Small intestine (tissue), 7 donors: Measurements from ENCODE around the gene FILIP1. TPM values are rescaled to one million over a fixed set of nuclear protein-coding genes. Genes with fewer than 3 reads are reported as not detected.
A peak's percentile ranks its signal among the peaks of the same experiment; 100 is the strongest.

Experiments used
- DNase-seq, 2 donors: peaks; one replicate each; pipeline versions ENCODE4 v3.0.0 to v3.0.0-alpha.2; 2013
- FAIRE-seq: peaks from 2 replicates; lab custom pipeline; 2012; peaks lifted over from hg19 to GRCh38; lab: Jason Lieb, UNC
- H3K27ac ChIP-seq, 3 donors: one replicate each; pipeline ENCODE4 v1.5.1; 2013; ENCODE audit warnings: low read length in 2 of 3, mild to moderate bottlenecking in 2 of 3, control low read depth in 1 of 3, inconsistent platforms in 1 of 3, low read depth in 1 of 3, moderate library complexity in 1 of 3
- H3K27me3 ChIP-seq, 3 donors: one replicate each; pipeline ENCODE4 v1.6.1; 2013; ENCODE audit warnings: low read length in 3 of 3, inconsistent platforms in 1 of 3; ENCODE audit not compliant: control insufficient read depth in 3 of 3, insufficient read depth in 3 of 3
- H3K36me3 ChIP-seq, 3 donors: one replicate each; pipeline ENCODE4 v1.6.1; 2013; ENCODE audit warnings: low read length in 3 of 3, inconsistent platforms in 1 of 3, low read depth in 1 of 3, mild to moderate bottlenecking in 1 of 3, moderate library complexity in 1 of 3; ENCODE audit not compliant: control insufficient read depth in 3 of 3, insufficient read depth in 2 of 3
- H3K4me1 ChIP-seq, 3 donors: one replicate each; pipeline ENCODE4 v1.6.1; 2013; ENCODE audit warnings: low read length in 2 of 3, inconsistent platforms in 1 of 3, low read depth in 1 of 3, mild to moderate bottlenecking in 1 of 3, moderate library complexity in 1 of 3; ENCODE audit not compliant: control insufficient read depth in 3 of 3, insufficient read depth in 2 of 3
- H3K4me3 ChIP-seq, 3 donors: one replicate each; pipeline ENCODE4 v1.5.1; 2013; ENCODE audit warnings: low read length in 3 of 3, control low read depth in 1 of 3, inconsistent platforms in 1 of 3, low read depth in 1 of 3, mild to moderate bottlenecking in 1 of 3, moderate library complexity in 1 of 3
- H3K9me3 ChIP-seq, 2 donors: one replicate each; pipeline ENCODE4 v1.6.1; 2013; ENCODE audit warnings: low read depth in 1 of 2, low read length in 1 of 2; ENCODE audit not compliant: control insufficient read depth in 2 of 2, insufficient read depth in 1 of 2
- WGBS, 3 donors: extraction: QIAGEN DNeasy Blood & Tissue Kit; methylation state at CpG; one replicate each; pipeline ENCODE4 v1.1.7; 2013; 5-methylcytosine and 5-hydroxymethylcytosine counted together
- polyA plus RNA-seq, 4 donors: library from polyadenylated mRNA; stranded (reverse) in 3 of 4; unstranded in 1 of 4; fragments of 200-250 nt in 3 of 4; fragments of 120-200 nt in 1 of 4; gene quantifications; one replicate each; pipeline versions ENCODE4 v1.2.1 to v1.2.3, GENCODE V29; 2013
- donor health status: healthy with polysubstance abuse.
- donor health status: control.
- donor health status: control.
- donor health status: Bipolar disorder and iron deficiency.
- donor health status: healthy.

Gene FILIP1
- polyA plus RNA-seq, 4 donors: 0.54 to 1.8 (median 1.4) TPM; not detected in 1

- Histone ChIP-seq H3K4me1 (no peaks in the 10 kb centered on the region), H3K9me3 (no peaks in the 10 kb centered on the region), H3K27me3 (no peaks in the 10 kb centered on the region), H3K36me3 (no peaks in the 10 kb centered on the region), H3K4me3 (no peak overlapping the region), H3K27ac (no peak overlapping the region)
- 66 to 74% (median 73%) methylated on average over 4 of the region's 4 CpGs for WGBS, 3 donors
- FAIRE-seq (no peak), DNase-seq (no peak)
Observed at GRCh38 chr6:75501756-75502155, 8.2 kb upstream of the FILIP1 start.

- no peak overlapping the region for H3K27ac ChIP-seq
Observed at GRCh38 chr6:75499640-75500039, 6.0 kb upstream of the FILIP1 start.

GRCh38 chr6:75498862-75499261, 5.3 kb upstream of the FILIP1 start:
- DNase-seq (no peak), FAIRE-seq (no peak)
- Histone ChIP-seq H3K27ac (no peak overlapping the region), H3K9me3 (no peaks in the 10 kb centered on the region), H3K4me1 (no peaks in the 10 kb centered on the region), H3K27me3 (no peaks in the 10 kb centered on the region), H3K36me3 (no peaks in the 10 kb centered on the region), H3K4me3 (no peak overlapping the region)
- WGBS, 3 donors: 71 to 88% (median 83%) methylated on average over 1 of the region's 1 CpG

More at GRCh38 chr6:75499640-75500039, 6.0 kb upstream of the FILIP1 start:
- Histone ChIP-seq H3K9me3 (no peaks in the 10 kb centered on the region), H3K36me3 (no peaks in the 10 kb centered on the region), H3K27me3 (no peaks in the 10 kb centered on the region), H3K4me1 (no peaks in the 10 kb centered on the region), H3K4me3 (no peak overlapping the region)
- FAIRE-seq (no peak), DNase-seq (no peak)
- WGBS, 3 donors: 70 to 76% (median 71%) methylated on average over 4 of the region's 4 CpGs

GRCh38 chr6:75497994-75498393, 4.4 kb upstream of the FILIP1 start:
- no peaks in the 10 kb centered on the region for H3K9me3 ChIP-seq
- H3K4me3 ChIP-seq: no peak overlapping the region
- FAIRE-seq: no peak
- H3K27me3 ChIP-seq: peaks cover 0 to 7% (median 0%) of the 10 kb centered on the region in 3 donors
- no peaks in the 10 kb centered on the region for H3K36me3 ChIP-seq
- H3K4me1 ChIP-seq: no peaks in the 10 kb centered on the region
- no peak overlapping the region for H3K27ac ChIP-seq
- no peak for DNase-seq
- 79 to 82% (median 81%) methylated on average over 3 of the region's 3 CpGs for WGBS, 3 donors

GRCh38 chr6:75495011-75495410, 1.4 kb upstream of the FILIP1 start:
- FAIRE-seq: no peak
- 57 to 70% (median 59%) methylated on average over 1 of the region's 1 CpG for WGBS, 3 donors
- H3K27me3 ChIP-seq: peaks cover 0 to 7% (median 2%) of the 10 kb centered on the region in 3 donors
- H3K4me3 ChIP-seq: no peak overlapping the region
- no peaks in the 10 kb centered on the region for H3K4me1 ChIP-seq
- H3K27ac ChIP-seq: no peak overlapping the region
- no peak for DNase-seq
- no peaks in the 10 kb centered on the region for H3K9me3 ChIP-seq
- H3K36me3 ChIP-seq: no peaks in the 10 kb centered on the region

GRCh38 chr6:75494290-75494689, 690 bp upstream of the FILIP1 start:
- Histone ChIP-seq H3K36me3 (no peaks in the 10 kb centered on the region), H3K27ac (no peak overlapping the region), H3K9me3 (no peaks in the 10 kb centered on the region), H3K4me1 (no peaks in the 10 kb centered on the region), H3K4me3 (no peak overlapping the region), H3K27me3 (peaks cover 0 to 7% (median 2%) of the 10 kb centered on the region in 3 donors)
- WGBS, 3 donors: 71 to 73% (median 73%) methylated on average over 4 of the region's 4 CpGs
- FAIRE-seq: no peak
- DNase-seq: no peak

GRCh38 chr6:75492386-75493153, 1.0 kb downstream of the FILIP1 start:
- Histone ChIP-seq H3K4me3 (peak overlapping the region in 1 of 3 donors; percentile 3), H3K36me3 (no peaks in the 10 kb centered on the region), H3K4me1 (no peaks in the 10 kb centered on the region), H3K27ac (peak overlapping the region in 1 of 3 donors; percentile 39), H3K27me3 (peaks cover 0 to 7% (median 2%) of the 10 kb centered on the region in 3 donors), H3K9me3 (no peaks in the 10 kb centered on the region)
- 56 to 73% (median 59%) methylated on average over 3 of the region's 3 CpGs for WGBS, 3 donors
- DNase-seq: no peak
- FAIRE-seq: no peak

- WGBS, 3 donors: 29 to 60% (median 42%) methylated on average over 1 of the region's 1 CpG
- Histone ChIP-seq H3K36me3 (no peaks in the 10 kb centered on the region), H3K4me1 (peaks cover 0 to 4% (median 0%) of the 10 kb centered on the region in 3 donors), H3K27ac (no peak overlapping the region), H3K27me3 (peaks cover 0 to 7% (median 2%) of the 10 kb centered on the region in 3 donors), H3K9me3 (no peaks in the 10 kb centered on the region), H3K4me3 (no peak overlapping the region)
- DNase-seq: no peak
- FAIRE-seq: no peak
Observed at GRCh38 chr6:75491291-75491690, 2.3 kb downstream of the FILIP1 start.
